ENCODE data around the gene AMMECR1.

GRCh38 chrX:110180928-110181310 lies 137.0 kb downstream of the AMMECR1 start:
- TF ChIP-seq, protein P1, sequence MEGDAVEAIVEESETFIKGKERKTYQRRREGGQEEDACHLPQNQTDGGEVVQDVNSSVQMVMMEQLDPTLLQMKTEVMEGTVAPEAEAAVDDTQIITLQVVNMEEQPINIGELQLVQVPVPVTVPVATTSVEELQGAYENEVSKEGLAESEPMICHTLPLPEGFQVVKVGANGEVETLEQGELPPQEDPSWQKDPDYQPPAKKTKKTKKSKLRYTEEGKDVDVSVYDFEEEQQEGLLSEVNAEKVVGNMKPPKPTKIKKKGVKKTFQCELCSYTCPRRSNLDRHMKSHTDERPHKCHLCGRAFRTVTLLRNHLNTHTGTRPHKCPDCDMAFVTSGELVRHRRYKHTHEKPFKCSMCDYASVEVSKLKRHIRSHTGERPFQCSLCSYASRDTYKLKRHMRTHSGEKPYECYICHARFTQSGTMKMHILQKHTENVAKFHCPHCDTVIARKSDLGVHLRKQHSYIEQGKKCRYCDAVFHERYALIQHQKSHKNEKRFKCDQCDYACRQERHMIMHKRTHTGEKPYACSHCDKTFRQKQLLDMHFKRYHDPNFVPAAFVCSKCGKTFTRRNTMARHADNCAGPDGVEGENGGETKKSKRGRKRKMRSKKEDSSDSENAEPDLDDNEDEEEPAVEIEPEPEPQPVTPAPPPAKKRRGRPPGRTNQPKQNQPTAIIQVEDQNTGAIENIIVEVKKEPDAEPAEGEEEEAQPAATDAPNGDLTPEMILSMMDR (IDR thresholded peaks at IDR 0.05) = no peak
- no peak for TF ChIP-seq POLR2A (IDR thresholded peaks at IDR 0.05)
